Effector CD4-positive, alpha-beta T cell (primary cell): ENCODE measurements around the gene PRSS3.
"Not testable (repeated sequence)": the region's sequence is repeated elsewhere in the genome, so short reads cannot be mapped to it uniquely, and the experiment has no call there.

Experiments used
- DNase-seq: peaks from one replicate; pipeline ENCODE4 v3.0.0-alpha.2; 2020

The PRSS3 gene

DNA sequence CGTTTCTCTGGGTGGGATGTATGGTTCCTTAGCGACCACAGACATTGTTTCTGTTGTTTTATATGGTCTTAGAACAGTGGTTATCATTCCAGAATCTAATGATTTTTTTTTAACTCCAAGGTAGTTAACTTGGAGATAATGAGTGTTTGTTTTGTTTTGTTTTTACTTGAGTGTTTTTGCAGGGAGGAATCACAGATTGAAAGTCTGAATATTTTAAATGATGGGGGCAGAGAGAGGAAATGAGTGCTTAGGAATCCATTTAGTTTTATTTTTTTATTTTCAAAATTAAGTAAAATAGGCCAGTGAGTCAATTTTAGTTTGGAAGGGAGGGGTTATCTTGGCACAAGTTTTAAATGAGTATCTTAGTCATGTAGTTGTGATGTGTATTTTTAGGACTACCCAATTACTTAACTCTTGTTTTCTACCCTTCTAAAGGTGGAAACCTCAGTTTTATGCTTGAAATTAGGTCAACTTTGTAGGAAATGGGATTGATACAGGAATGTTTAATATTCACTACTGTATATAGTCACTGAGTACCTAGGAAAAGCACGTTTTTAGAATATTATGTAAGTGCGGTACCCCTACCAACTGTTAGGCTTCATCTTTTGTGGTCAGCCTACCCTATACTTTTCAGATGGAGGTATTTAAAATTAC lies 23.6 kb downstream of the PRSS3 start:
- DNase-seq, result no peak

DNA sequence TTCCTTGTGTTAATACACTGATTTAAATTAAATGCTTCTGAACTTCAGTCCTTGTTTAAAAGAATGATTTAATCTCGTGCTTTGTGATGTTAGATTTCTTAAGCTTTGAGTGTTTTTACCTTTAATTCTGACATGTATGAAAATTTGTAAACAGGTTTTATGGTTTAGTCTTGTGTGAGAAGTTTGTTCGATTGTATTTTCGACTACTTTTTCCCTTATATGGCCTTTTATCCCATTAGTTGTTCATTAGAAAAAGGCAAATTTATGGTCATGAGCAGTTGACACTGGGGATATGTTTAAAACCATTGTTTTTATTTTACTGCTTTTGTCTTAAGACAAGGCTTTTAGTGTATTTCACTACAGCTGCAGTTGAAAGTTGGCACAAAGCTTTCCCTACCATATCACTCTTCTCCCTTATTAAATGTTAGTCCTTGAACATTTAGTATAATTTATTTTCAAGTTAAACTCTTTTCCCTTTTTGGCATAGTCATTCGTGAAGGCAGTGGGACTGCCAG lies 24.9 kb downstream of the PRSS3 start:
- no peak for DNase-seq

DNA sequence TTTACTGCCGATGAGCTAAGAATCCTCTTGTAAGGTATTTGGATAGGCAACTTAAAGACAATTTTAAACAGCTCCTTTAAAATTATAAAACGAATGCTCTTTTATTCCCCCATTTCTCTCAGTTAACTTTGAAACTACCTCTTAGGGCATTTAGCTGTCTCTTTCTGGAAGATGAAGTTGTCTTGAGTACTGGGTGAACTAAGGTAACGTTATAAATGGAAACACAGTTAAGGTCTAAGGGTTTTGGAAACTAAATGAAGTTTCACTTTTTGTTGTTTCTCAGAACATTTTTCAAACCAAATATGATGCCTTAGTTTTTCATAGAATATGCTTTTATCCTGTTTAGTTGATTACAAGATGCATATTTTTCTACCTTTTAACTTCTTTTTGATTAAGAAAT lies 28.4 kb downstream of the PRSS3 start:
- DNase-seq, result no peak

DNA sequence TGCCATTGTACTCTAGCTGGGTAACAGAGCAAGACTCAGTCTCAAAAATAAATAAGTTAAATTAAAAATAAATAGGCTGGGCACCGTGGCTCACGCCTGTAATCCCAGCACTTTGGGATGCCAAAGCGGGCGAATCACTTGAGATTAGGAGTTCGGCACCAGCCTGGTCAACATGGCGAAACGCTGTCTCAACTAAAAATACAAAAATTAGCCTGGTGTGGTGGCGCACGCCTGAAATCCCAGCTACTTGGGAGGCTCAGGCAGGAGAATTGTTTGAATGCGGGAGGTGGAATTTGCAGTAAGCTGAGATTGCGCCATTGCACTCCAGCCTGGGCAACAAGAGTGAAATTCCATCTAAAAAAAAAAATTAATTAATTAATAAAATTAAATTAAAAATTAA lies 31.9 kb downstream of the PRSS3 start:
- DNase-seq, result not testable (repeated sequence)

DNA sequence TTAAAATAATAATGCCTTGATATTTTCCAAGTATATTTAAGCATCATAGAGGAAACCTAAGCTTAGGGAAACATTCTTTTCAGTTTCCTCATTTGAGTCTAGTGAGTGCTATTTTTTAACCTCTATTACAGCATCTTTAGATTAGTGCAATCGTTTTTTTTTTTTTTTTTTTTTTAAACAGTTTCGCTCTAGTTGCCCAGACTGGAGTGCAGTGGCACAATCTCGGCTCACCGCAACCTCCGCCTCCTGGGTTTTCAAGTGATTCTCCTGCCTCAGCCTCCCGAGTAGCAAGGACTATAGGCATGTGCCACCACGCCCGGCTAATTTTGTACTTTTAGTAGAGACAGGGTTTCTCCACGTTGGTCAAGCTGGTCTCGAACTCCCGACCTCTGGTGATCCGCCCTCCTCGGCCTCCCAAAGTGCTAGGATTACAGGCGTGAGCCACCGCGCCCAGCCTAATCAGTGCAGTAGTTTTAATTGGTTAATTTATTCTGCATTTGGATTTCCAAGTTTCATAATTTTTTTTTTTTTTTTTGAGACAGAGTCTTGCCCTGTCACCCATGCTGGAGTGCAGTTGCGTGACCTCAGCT lies 34.4 kb downstream of the PRSS3 start:
- not testable (repeated sequence) for DNase-seq

DNA sequence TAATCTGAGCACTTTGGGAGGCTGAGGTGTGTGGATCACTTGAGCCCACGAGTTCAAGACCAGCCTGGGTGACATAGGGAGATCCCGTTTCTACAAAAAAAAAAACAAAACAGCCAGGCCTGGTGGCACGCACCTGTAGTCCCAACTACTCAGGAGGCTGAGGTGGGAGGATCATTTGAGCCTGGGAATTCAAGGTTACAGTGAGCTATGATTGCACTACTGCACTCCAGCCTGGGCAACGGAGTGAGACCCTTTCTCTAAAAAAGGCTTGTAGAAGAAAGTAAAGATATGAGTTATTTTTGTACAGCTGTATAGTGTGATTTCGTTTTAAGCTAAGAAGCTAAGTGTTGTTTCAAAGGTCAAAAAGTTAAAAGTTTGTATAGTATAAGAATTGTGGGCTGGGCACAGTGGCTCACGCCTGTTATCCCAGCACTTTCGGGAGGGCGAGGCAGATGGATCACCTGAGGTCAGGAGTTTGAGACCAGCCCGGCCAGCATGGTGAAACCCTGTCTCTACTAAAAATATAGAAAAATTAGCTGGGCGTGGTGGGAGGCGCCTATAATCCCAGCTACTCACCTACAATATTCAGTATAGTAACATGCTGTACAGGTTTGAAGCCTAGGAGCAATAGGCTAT lies 40.4 kb downstream of the PRSS3 start:
- no peak for DNase-seq

DNA sequence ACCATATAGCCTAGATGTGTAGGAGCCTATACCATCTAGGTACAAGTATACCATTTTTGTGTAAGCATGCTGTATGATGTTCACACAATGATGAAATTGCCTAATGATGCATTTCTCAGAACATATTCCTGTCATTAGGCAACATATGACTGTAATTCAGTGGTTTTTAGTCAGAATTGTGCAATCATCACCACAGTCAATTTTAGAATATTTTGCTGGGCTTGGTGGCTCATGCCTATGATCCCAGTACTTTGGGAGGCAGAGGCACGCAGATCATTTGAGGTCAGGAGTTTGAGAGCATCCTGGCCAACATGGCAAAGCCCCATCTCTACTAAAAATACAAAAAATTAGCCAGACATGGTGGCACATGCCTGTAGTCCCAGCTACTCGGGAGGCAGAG lies 40.9 kb downstream of the PRSS3 start:
- not testable (repeated sequence) for DNase-seq

DNA sequence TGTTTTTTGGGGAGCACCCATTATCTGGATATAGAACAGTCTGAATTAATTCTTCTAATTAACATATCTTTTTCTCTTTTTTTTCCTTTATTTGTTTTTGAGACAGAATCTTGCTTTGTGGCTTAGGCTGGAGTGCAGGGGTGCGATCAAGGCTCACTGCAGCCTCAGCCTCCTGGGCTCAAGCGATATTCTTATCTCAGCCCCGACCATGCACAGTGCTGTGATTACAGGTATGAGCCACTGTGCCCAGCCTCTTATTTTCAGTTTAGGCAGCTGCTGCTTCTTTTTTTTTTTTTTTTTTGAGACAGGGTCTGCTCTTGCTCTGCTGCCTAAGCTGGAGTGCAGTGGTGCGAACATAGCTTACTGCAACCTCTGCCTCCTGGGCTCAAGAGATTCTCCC lies 41.8 kb downstream of the PRSS3 start:
- DNase-seq, result no peak

DNA sequence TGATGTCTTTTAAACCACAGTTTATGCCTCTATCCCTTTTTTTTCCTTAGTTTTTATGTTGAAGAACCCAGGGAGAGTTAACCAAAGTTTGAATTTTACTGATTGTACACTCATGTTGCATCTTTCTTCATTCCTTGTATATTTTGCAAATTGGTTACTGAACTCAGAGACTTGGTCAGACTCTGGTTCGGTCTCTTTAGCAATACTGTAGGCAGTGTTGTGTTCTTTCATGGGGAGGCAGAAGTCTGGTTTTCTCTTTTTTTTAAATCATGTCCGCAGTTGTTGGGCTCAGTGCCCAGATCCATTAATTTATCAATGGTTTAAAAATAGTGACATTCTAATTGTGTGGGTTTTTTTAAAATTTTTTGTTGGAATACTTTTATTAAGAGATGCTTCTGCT lies 45.0 kb downstream of the PRSS3 start:
- no peak for DNase-seq

DNA sequence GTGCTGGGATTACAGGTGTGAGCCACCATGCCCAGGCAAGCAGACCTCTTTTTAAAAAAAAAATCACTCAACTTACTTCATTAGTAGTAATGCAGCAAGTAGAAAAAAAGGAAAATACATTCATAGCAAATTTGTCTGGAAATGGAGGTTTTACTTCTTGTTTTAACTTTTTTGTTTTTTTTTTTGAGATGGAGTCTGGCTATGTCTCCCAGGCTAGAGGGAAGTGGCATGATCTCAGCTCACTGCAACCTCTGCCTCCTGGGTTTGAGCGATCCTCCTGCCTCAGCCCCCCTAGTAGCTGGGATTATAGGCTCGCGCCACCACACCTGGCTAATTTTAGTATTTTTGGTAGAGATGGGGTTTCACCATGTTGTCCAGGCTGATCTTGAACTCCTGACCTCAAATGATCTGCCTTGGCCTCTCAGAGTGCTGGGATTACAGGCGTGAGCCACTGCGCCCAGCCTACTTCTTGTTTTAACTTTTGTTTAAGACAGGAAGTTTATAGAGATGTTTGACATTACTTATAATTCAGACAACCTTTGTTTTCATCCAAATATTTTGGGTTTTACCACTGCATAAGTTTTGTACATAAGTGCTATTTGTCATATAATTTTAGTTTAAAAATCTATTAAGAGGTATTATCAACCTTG lies 48.1 kb downstream of the PRSS3 start:
- no peak for DNase-seq

DNA sequence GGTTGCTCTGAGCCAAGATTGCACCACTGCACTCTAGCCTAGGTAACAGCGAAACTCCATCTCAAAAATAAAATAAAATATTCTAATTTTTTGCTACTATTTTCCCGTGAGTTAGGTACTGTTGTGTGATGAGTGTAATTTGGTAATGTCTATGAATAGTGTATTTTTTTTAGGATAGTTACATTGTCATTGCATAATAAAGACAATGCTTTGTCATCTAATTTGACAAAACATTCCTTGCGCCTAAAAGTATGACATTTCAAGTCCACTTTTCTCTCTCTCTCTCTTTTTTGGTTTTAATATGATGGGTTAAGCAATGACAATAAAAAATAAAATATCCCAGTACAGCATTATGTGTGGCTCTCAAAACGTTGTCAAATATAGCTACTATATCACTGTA lies 50.9 kb downstream of the PRSS3 start:
- DNase-seq, result no peak

DNA sequence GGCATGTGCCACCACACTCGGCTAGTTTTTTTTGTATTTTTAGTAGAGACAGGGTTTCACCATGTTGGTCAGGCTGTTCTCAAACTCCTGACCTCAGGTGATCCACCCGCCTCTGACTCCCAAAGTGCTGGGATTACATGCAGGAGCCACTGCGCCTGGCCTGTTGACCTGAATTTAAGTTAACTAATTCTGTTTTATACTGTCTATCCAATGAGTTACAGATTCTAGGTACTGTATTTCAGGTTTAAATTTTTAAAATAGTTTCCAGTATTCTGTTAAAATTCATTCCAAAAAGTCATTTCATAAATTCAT lies 52.5 kb downstream of the PRSS3 start:
- DNase-seq, result not testable (repeated sequence)
